ENCODE results near the gene TOMM20. TPM values are rescaled to one million over a fixed set of nuclear protein-coding genes. Genes with fewer than 3 reads are reported as not detected.
"Not testable (repeated sequence)": the region's sequence is repeated elsewhere in the genome, so short reads cannot be mapped to it uniquely, and the experiment has no call there.

TOMM20 gene
- total and polyA plus RNA-seq, 8 donors: 21.4 to 145 (median 68.2) TPM

DNA sequence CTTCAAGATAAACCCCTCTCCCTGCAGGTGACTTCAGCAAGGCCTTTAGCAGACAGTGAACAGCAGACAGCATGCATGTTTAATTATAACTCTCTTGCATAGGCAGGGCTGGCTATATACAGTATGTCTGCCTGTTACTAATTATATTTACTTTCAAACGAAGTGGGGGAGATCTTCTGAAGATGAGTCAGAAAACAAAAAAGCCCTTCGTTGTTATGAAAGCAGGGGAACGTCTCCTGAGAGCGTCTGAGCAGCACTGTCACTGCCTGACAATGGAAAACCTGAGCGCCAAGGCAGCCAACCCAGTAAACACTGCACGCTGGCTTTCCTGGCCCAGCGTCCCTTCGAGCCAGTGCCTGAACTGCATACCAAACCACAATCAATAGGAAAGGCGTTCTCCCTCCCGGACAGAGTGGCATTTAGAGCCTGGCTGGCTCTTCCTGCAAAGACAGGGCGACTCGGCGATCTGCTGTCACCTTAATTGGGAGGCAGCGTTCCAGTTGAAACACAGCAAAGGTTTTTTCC, 54.1 kb downstream of the TOMM20 start:
- peaks cover 52 to 93% (median 70%) of the 10 kb centered on the region in 4 donors for H3K4me1 ChIP-seq
- intact Hi-C loops (cut with DNase I; ENCODE audit: low total_unique reads): no loop called here
- TF ChIP-seq POLR2A (IDR thresholded peaks at IDR 0.05) (no peak), POLR2AphosphoS5 (IDR thresholded peaks at IDR 0.05) (peak in 2 of 3 donors; percentile 17 to 54), EP300 (IDR thresholded peaks at IDR 0.05) (no peak)
- TF ChIP-seq, protein P1, sequence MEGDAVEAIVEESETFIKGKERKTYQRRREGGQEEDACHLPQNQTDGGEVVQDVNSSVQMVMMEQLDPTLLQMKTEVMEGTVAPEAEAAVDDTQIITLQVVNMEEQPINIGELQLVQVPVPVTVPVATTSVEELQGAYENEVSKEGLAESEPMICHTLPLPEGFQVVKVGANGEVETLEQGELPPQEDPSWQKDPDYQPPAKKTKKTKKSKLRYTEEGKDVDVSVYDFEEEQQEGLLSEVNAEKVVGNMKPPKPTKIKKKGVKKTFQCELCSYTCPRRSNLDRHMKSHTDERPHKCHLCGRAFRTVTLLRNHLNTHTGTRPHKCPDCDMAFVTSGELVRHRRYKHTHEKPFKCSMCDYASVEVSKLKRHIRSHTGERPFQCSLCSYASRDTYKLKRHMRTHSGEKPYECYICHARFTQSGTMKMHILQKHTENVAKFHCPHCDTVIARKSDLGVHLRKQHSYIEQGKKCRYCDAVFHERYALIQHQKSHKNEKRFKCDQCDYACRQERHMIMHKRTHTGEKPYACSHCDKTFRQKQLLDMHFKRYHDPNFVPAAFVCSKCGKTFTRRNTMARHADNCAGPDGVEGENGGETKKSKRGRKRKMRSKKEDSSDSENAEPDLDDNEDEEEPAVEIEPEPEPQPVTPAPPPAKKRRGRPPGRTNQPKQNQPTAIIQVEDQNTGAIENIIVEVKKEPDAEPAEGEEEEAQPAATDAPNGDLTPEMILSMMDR (IDR thresholded peaks at IDR 0.05): no peak
- peak overlapping the region; percentile 90 to 97 (median 92) for H3K27ac ChIP-seq
- peak; percentile 68 to 69 for DNase-seq
- no peaks in the 10 kb centered on the region for H3K9me3 ChIP-seq
- H3K36me3 ChIP-seq: no peaks in the 10 kb centered on the region
- no peaks in the 10 kb centered on the region for H3K27me3 ChIP-seq
- H3K4me3 ChIP-seq: peak overlapping the region in 1 of 4 donors; percentile 1
- WGBS, 5 donors: 6 to 15% (median 11%) methylated on average over 14 of the region's 14 CpGs

DNA sequence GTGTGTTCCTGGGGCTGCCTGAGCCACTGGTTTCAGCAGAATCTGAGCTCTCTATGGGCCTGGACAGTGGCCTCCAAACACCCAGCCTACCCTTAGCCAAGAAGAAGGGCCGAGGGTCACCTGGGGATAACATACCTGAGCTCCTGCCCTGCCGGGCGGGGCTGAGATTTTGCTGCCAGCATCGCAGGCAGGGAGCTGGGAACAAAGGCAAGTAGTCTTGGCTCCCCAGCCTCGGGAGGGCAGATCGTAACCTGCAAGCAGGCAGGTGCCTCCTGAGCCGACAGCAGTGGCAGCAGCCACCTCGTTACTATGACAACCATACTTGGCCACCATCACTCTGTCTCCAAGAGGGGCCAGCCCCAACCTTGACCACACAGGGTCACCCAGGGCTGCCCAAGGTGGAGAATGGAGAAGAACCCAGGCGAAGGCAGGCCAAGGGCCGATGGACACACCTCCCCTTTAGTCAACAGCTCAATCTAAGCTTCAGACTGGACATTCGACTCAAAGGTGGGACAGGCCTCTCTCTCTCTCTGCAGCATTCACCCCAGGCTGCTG, 54.6 kb downstream of the TOMM20 start:
- no peaks in the 10 kb centered on the region for H3K27me3 ChIP-seq
- H3K4me1 ChIP-seq: peaks cover 46 to 93% (median 68%) of the 10 kb centered on the region in 4 donors
- TF ChIP-seq POLR2AphosphoS5 (IDR thresholded peaks at IDR 0.05) (no peak), POLR2A (IDR thresholded peaks at IDR 0.05) (no peak), EP300 (IDR thresholded peaks at IDR 0.05) (no peak)
- TF ChIP-seq, protein P1 (IDR thresholded peaks at IDR 0.05): no peak
- H3K27ac ChIP-seq: peak overlapping the region; percentile 90 to 97 (median 92)
- no peaks in the 10 kb centered on the region for H3K36me3 ChIP-seq
- 30 to 67% (median 33%) methylated on average over 8 to 11 of the region's 11 CpGs for WGBS, 5 donors
- no peak overlapping the region for H3K4me3 ChIP-seq
- intact Hi-C loops (cut with DNase I; ENCODE audit: low total_unique reads): no loop called here
- peak; percentile 82 to 87 for DNase-seq
- no peaks in the 10 kb centered on the region for H3K9me3 ChIP-seq

DNA sequence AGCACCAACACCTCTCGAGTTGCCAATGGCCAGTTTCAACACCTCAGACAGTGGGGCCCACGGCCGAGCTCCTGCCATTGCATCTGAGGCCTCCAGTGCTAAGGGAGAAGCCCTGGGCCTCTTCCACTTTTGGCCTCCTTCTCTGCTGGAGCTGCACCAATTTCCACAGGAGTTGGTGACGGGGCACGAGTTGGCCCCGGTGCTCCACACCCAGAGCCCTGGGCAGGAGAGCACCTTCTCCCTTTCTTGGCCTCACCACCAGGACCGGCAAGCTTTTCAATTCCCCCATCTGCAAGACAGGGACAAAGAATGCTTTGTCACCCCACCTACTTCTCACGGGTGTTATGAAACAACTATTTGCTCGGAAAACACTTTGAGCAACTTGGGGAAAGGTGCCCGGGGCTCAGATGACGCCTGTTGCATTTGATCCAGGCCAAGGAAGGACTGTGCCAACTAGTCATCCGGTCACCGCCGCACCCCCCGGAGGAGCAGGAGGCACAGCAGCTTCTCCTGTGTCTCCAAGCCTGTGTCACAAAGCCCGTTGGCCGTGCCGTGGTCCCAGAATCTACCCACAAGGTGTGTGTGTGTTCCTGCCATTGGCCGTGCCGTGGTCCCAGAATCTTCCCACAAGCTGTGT, 55.2 kb downstream of the TOMM20 start:
- no peaks in the 10 kb centered on the region for H3K9me3 ChIP-seq
- H3K27ac ChIP-seq: peak overlapping the region; percentile 90 to 97 (median 92)
- intact Hi-C loops (cut with DNase I; ENCODE audit: low total_unique reads): no loop called here
- no peaks in the 10 kb centered on the region for H3K36me3 ChIP-seq
- no peaks in the 10 kb centered on the region for H3K27me3 ChIP-seq
- peak in 2 of 3 donors; percentile 82 to 87 for TF ChIP-seq POLR2AphosphoS5 (IDR thresholded peaks at IDR 0.05)
- TF ChIP-seq POLR2A (IDR thresholded peaks at IDR 0.05): no peak
- DNase-seq: peak; percentile 89 to 93
- peaks cover 44 to 93% (median 68%) of the 10 kb centered on the region in 4 donors for H3K4me1 ChIP-seq
- no peak overlapping the region for H3K4me3 ChIP-seq
- 31 to 59% (median 42%) methylated on average over 11 to 20 of the region's 20 CpGs for WGBS, 5 donors

DNA sequence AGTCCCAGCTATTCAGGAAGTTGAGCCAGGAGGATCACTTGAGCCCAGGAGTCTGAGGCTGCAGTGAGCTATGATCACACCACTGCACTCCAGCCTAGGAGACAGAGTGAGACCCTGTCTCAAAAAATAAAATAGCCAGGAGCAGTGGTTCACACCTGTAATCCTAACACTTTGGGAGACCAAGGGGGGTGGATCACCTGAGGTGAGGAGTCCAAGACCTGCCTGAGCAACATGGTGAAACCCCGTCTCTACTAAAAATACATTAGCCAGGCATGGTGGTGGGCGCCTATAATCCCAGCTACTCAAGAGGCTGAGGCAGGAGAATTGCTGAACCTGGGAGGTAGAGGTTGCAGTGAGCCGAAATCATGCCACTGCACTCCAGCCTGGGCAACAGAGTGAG, 56.1 kb downstream of the TOMM20 start:
- WGBS, 5 donors: 94 to 98% (median 97%) methylated on average over 3 of the region's 3 CpGs
- H3K36me3 ChIP-seq; intact Hi-C loops (cut with DNase I; ENCODE audit: low total_unique reads); H3K4me3 ChIP-seq; H3K9me3 ChIP-seq; DNase-seq; H3K27me3 ChIP-seq: not testable (repeated sequence)
- H3K4me1 ChIP-seq: peaks cover 53 to 93% (median 72%) of the 10 kb centered on the region in 4 donors
- H3K27ac ChIP-seq: peak overlapping the region; percentile 15 to 97 (median 91)

DNA sequence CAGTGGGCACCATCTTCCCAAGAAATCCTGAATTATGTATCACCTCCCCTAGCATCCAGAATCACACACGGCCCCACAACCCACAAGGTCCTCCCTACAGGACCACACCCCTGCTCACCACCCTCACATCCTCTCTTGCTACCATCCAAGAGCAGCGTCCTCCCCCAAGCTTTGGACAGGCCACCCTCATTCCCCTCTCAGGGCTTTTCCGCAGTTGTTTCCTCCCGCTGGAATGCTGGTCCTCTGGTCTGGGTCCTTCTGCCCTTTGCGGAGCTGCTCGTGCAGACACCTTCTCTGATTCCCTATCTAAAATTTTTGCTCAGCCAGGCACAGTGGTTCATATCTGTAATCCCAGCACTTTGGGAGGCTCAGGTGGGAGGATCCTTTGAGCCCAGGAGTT, 56.5 kb downstream of the TOMM20 start:
- no peak for TF ChIP-seq POLR2AphosphoS5 (IDR thresholded peaks at IDR 0.05)

More for the DNA sequence above, 56.5 kb downstream of the TOMM20 start:
- Histone ChIP-seq H3K27ac (peak overlapping the region; percentile 15 to 97 (median 91)), H3K36me3 (no peaks in the 10 kb centered on the region), H3K4me1 (peaks cover 58 to 93% (median 71%) of the 10 kb centered on the region in 4 donors), H3K27me3 (no peaks in the 10 kb centered on the region), H3K4me3 (no peak overlapping the region), H3K9me3 (no peaks in the 10 kb centered on the region)
- 83 to 93% (median 91%) methylated on average over 6 of the region's 6 CpGs for WGBS, 5 donors
- DNase-seq: no peak
- intact Hi-C loops (cut with DNase I; ENCODE audit: low total_unique reads): no loop called here
